Eye (tissue), 1 donor: ENCODE data around the gene SLC25A51.

Experiments used
- DNase-seq: peaks from one replicate; pipeline ENCODE4 v3.0.0-alpha.2; 2015

Gene SLC25A51

GRCh38 chr9:37903647-37904444 lies at the start of gene SLC25A51:
SLC25A51 (minus strand) TSS chr9:37904127; CDS start chr9:37888550, 15,577 bp downstream.
- DNase-seq = peak; percentile 99

- DNase-seq = no peak
Measured at GRCh38 chr9:37953206-37953774, 49.4 kb upstream of the SLC25A51 start.

- DNase-seq = no peak
Measured at GRCh38 chr9:37952731-37953130, 48.8 kb upstream of the SLC25A51 start.

- no peak for DNase-seq
Measured at GRCh38 chr9:37951671-37952449, 47.9 kb upstream of the SLC25A51 start.

- no peak for DNase-seq
Measured at GRCh38 chr9:37950561-37950960, 46.6 kb upstream of the SLC25A51 start.

- DNase-seq = no peak
Measured at GRCh38 chr9:37949576-37949975, 45.6 kb upstream of the SLC25A51 start.

GRCh38 chr9:37948417-37948980 lies 44.6 kb upstream of the SLC25A51 start:
- DNase-seq = no peak

- no peak for DNase-seq
Measured at GRCh38 chr9:37947977-37948376, 44.0 kb upstream of the SLC25A51 start.

GRCh38 chr9:37947471-37947870 lies 43.5 kb upstream of the SLC25A51 start:
- no peak for DNase-seq

GRCh38 chr9:37946971-37947370 lies 43.0 kb upstream of the SLC25A51 start:
- DNase-seq = no peak

GRCh38 chr9:37946041-37946440 lies 42.1 kb upstream of the SLC25A51 start:
- DNase-seq = no peak

GRCh38 chr9:37944671-37945481 lies 40.9 kb upstream of the SLC25A51 start:
- DNase-seq = peak; percentile 56

- no peak for DNase-seq
Measured at GRCh38 chr9:37944266-37944650, 40.3 kb upstream of the SLC25A51 start.

- DNase-seq = peak; percentile 63
Measured at GRCh38 chr9:37943345-37944265, 39.7 kb upstream of the SLC25A51 start.

- DNase-seq = no peak
Measured at GRCh38 chr9:37942621-37943344, 38.9 kb upstream of the SLC25A51 start.

- DNase-seq = no peak
Measured at GRCh38 chr9:37941253-37941652, 37.3 kb upstream of the SLC25A51 start.

GRCh38 chr9:37939575-37940095 lies 35.7 kb upstream of the SLC25A51 start:
- no peak for DNase-seq

GRCh38 chr9:37938121-37938891 lies 34.4 kb upstream of the SLC25A51 start:
- DNase-seq = peak; percentile 71

- DNase-seq = no peak
Measured at GRCh38 chr9:37937366-37937765, 33.4 kb upstream of the SLC25A51 start.

- DNase-seq = peak; percentile 58
Measured at GRCh38 chr9:37936965-37937364, 33.0 kb upstream of the SLC25A51 start.
